CD4-positive, alpha-beta T cell (primary cell): ENCODE results near the gene GABRA5. TPM values are rescaled to one million over a fixed set of nuclear protein-coding genes. Genes with fewer than 3 reads are reported as not detected.

Experiments
- ATAC-seq: fragments of 200-7000 bp; cut with Tn5 transposase; one replicate; pipeline ENCODE4 v1.10.0; 2022; ENCODE audit warnings: mild to moderate bottlenecking; ENCODE audit not compliant: poor library complexity
- CTCF ChIA-PET: fragments of 350-600 bp; sonication (Branson Sonifier 250); formaldehyde crosslinking; loops from one replicate; lab custom pipeline; 2021; ENCODE audit warnings: antibody characterized with exemption, inconsistent platforms; lab: Charles Lee
- POLR2A ChIA-PET: fragments of 350-600 bp; sonication (Branson Sonifier 250); formaldehyde crosslinking; loops from one replicate; lab custom pipeline; 2021; ENCODE audit warnings: antibody characterized with exemption, inconsistent platforms; lab: Charles Lee
- DNase-seq, 14 experiments: peaks; one replicate each; pipeline ENCODE4 v3.0.0-alpha.2; 2013 to 2020; ENCODE audit warnings: mixed read lengths in 2 of 14
- H3K27ac ChIP-seq, 2 donors: one replicate each; pipeline versions ENCODE4 v1.5.1 to v1.7.0; 2013; ENCODE audit warnings: low read length in 2 of 2, low read depth in 1 of 2, mild to moderate bottlenecking in 1 of 2
- H3K27me3 ChIP-seq, 2 experiments: 1 replicate in 1 of 2; 2 replicates in 1 of 2; pipeline versions ENCODE4 v1.6.1 to v1.7.0; 2013; ENCODE audit warnings: low read length in 2 of 2, control low read depth in 1 of 2, mild to moderate bottlenecking in 1 of 2, moderate library complexity in 1 of 2; ENCODE audit not compliant: insufficient read depth in 2 of 2, control insufficient read depth in 1 of 2
- H3K36me3 ChIP-seq: one replicate; pipeline ENCODE4 v1.6.1; 2013; ENCODE audit warnings: low read length, control low read depth; ENCODE audit not compliant: insufficient read depth
- H3K4me1 ChIP-seq: one replicate; pipeline ENCODE4 v1.6.1; 2013; ENCODE audit warnings: low read length, control low read depth; ENCODE audit not compliant: insufficient read depth
- H3K4me3 ChIP-seq: one replicate; pipeline ENCODE4 v1.5.1; 2013; ENCODE audit warnings: mild to moderate bottlenecking, low read length, moderate library complexity
- H3K9me3 ChIP-seq, 2 experiments: 1 replicate in 1 of 2; 2 replicates in 1 of 2; pipeline versions ENCODE4 v1.6.1 to v1.7.0; 2013; ENCODE audit warnings: low read length in 2 of 2, mild to moderate bottlenecking in 2 of 2, control low read depth in 1 of 2, moderate library complexity in 1 of 2; ENCODE audit not compliant: control insufficient read depth in 1 of 2, insufficient read depth in 1 of 2
- H3K27ac Mint-ChIP-seq: one replicate; pipeline ENCODE4 v1.8.0; 2020; ENCODE audit warnings: mixed read lengths
- H3K27me3 Mint-ChIP-seq: one replicate; pipeline ENCODE4 v1.8.0; 2021; ENCODE audit warnings: mixed read lengths
- H3K36me3 Mint-ChIP-seq: one replicate; pipeline ENCODE4 v1.8.0; 2021; ENCODE audit warnings: low read depth, mixed read lengths
- H3K4me1 Mint-ChIP-seq: one replicate; pipeline ENCODE4 v1.8.0; 2021; ENCODE audit warnings: low read depth, mixed read lengths
- H3K4me3 Mint-ChIP-seq: one replicate; pipeline ENCODE4 v1.8.0; 2020; ENCODE audit warnings: mild to moderate bottlenecking, mixed read lengths
- H3K9me3 Mint-ChIP-seq: one replicate; pipeline ENCODE4 v1.8.0; 2020; ENCODE audit warnings: mixed read lengths
- CTCF ChIP-seq: fragments of 200-600 bp; IDR thresholded peaks from one replicate; pipeline ENCODE4 v1.8.0; 2022; ENCODE audit warnings: antibody characterized with exemption, mild to moderate bottlenecking
- intact Hi-C, 2 experiments: fragments of 100-400 bp; cut with DNase I in 1 of 2; cut with micrococcal nuclease in 1 of 2; formaldehyde crosslinking; loops; one replicate each; pipeline versions ENCODE4 v1.15.1 to v1.9.0; 2023 to 2025; cut with DNase I, micrococcal nuclease
- total RNA-seq, 174 experiments: library from RNA in 2 of 174; stranded (reverse) in 2 of 174; gene quantifications; one replicate each; pipeline ENCODE4 v1.2.3 and lab custom pipeline; 2021 to 2026

Gene GABRA5
- total RNA-seq, 2 experiments from 2014 or later, result not detected

- no peaks in the 10 kb centered on the region for H3K4me1 ChIP-seq
- CTCF ChIA-PET, result no interaction called here
- no peaks in the 10 kb centered on the region for H3K27me3 ChIP-seq
- H3K4me3 ChIP-seq, result no peak overlapping the region
- no peaks in the 10 kb centered on the region for H3K4me1 Mint-ChIP-seq
- no peak for TF ChIP-seq CTCF
- intact Hi-C loops, result no loop called here
- H3K27me3 Mint-ChIP-seq, result no peaks in the 10 kb centered on the region
- no peak overlapping the region for H3K27ac ChIP-seq
- H3K27ac Mint-ChIP-seq, result no peak overlapping the region
- ATAC-seq (no peak), DNase-seq (no peak)
- H3K9me3 ChIP-seq, result peaks cover 0 to 36% of the 10 kb centered on the region in 2 experiments
- H3K36me3 Mint-ChIP-seq, result no peaks in the 10 kb centered on the region
- peaks cover 2% of the 10 kb centered on the region for H3K9me3 Mint-ChIP-seq
- no peak overlapping the region for H3K4me3 Mint-ChIP-seq
- POLR2A ChIA-PET, result no interaction called here
- no peaks in the 10 kb centered on the region for H3K36me3 ChIP-seq
These were observed 72.5 kb downstream of the GABRA5 start for GRCh38 chr15:26939398-26939797.

DNA sequence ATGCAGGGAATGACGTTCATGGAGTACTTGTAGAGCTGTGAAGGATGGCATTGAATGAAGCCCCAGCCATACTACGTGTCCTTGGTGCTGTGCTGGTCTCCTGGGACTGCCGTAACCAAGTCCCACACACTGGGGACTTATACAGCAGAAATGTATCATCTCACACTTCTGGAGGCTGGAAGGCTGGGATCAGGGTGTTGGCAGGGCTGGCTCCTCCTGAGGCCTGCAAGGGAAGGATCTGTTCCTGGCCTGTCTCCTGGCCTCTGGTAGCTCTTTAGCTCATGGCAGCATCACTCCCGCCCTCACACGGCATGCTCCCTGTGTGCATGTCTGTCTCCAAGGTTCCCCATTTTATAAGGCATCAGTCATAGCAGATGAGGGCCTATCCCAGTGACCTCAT lies 74.6 kb downstream of the GABRA5 start:
- DNase-seq, result no peak
- Histone ChIP-seq H3K4me3 (no peak overlapping the region), H3K36me3 (no peaks in the 10 kb centered on the region), H3K9me3 (peaks cover 0 to 48% of the 10 kb centered on the region in 2 experiments), H3K27me3 (no peaks in the 10 kb centered on the region), H3K27ac (no peak overlapping the region), H3K4me1 (no peaks in the 10 kb centered on the region)
- intact Hi-C loops, result no loop called here
- no peaks in the 10 kb centered on the region for H3K27me3 Mint-ChIP-seq
- no peaks in the 10 kb centered on the region for H3K36me3 Mint-ChIP-seq
- H3K9me3 Mint-ChIP-seq, result no peaks in the 10 kb centered on the region
- CTCF ChIA-PET, result no interaction called here
- no peaks in the 10 kb centered on the region for H3K4me1 Mint-ChIP-seq
- ATAC-seq, result no peak
- POLR2A ChIA-PET, result no interaction called here
- no peak overlapping the region for H3K27ac Mint-ChIP-seq
- no peak overlapping the region for H3K4me3 Mint-ChIP-seq
- no peak for TF ChIP-seq CTCF

DNA sequence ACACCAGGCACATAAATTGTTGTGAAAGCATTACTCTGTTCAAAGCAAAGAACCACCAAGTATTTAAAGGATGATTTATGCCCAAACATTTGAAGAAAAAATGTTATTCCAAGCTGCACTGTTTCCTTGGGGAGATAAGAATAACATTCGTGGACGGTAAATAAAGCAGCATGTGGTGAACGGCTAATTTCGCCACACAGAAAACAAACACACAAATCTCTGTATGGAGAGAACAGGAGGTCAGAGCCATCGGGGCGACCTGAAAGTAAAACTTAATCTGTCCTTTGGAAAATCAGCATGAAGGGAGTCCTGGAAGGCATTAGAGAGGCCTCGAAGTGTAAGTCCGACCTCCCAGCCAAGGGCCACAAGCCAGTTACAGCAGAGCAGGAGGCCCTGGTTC lies 77.0 kb downstream of the GABRA5 start:
- CTCF ChIA-PET, result no interaction called here
- H3K27me3 ChIP-seq, result no peaks in the 10 kb centered on the region
- peaks cover 0 to 32% of the 10 kb centered on the region in 2 experiments for H3K9me3 ChIP-seq
- Mint-ChIP-seq H3K4me3 (no peak overlapping the region), H3K27ac (no peak overlapping the region), H3K36me3 (no peaks in the 10 kb centered on the region), H3K9me3 (no peaks in the 10 kb centered on the region), H3K4me1 (no peaks in the 10 kb centered on the region), H3K27me3 (no peaks in the 10 kb centered on the region)
- no peak for TF ChIP-seq CTCF
- no peak overlapping the region for H3K4me3 ChIP-seq
- no peaks in the 10 kb centered on the region for H3K36me3 ChIP-seq
- ATAC-seq (no peak), DNase-seq (no peak)
- intact Hi-C loops, result no loop called here
- no peak overlapping the region for H3K27ac ChIP-seq
- no peaks in the 10 kb centered on the region for H3K4me1 ChIP-seq
- POLR2A ChIA-PET, result no interaction called here
